Fibroblast of peridontal ligament (primary cell): ENCODE results near the gene HMCN2.
"Not testable (repeated sequence)": the region's sequence is repeated elsewhere in the genome, so short reads cannot be mapped to it uniquely, and the experiment has no call there.

Experiments used
- DNase-seq: peaks from one replicate; pipeline ENCODE4 v3.0.0-alpha.2; 2010; ENCODE audit errors: extremely low read depth

The HMCN2 gene

GRCh38 chr9:130237763-130238524 is 27.6 kb upstream of the HMCN2 start:
- no peak for DNase-seq

- DNase-seq, result no peak
These were observed 26.2 kb upstream of the HMCN2 start for GRCh38 chr9:130239363-130239695.

GRCh38 chr9:130239741-130240241 is 25.8 kb upstream of the HMCN2 start:
- DNase-seq, result peak; percentile 16

GRCh38 chr9:130240410-130241197 is 25.0 kb upstream of the HMCN2 start:
- peak; percentile 62 for DNase-seq

GRCh38 chr9:130241198-130241535 is 24.4 kb upstream of the HMCN2 start:
- no peak for DNase-seq

- no peak for DNase-seq
These were observed 23.1 kb upstream of the HMCN2 start for GRCh38 chr9:130242270-130243014.

GRCh38 chr9:130243015-130243881 is 22.3 kb upstream of the HMCN2 start:
- peak; percentile 42 for DNase-seq

GRCh38 chr9:130243882-130244170 is 21.7 kb upstream of the HMCN2 start:
- no peak for DNase-seq

- no peak for DNase-seq
These were observed 20.9 kb upstream of the HMCN2 start for GRCh38 chr9:130244548-130245165.

- no peak for DNase-seq
These were observed 20.1 kb upstream of the HMCN2 start for GRCh38 chr9:130245474-130245873.

GRCh38 chr9:130246126-130246525 is 19.4 kb upstream of the HMCN2 start:
- no peak for DNase-seq

GRCh38 chr9:130254747-130255630 is 10.6 kb upstream of the HMCN2 start:
- no peak for DNase-seq

GRCh38 chr9:130255631-130256134 is 9.9 kb upstream of the HMCN2 start:
- no peak for DNase-seq

- no peak for DNase-seq
These were observed 8.9 kb upstream of the HMCN2 start for GRCh38 chr9:130256644-130257043.

- DNase-seq, result not testable (repeated sequence)
These were observed 7.4 kb upstream of the HMCN2 start for GRCh38 chr9:130258137-130258536.

GRCh38 chr9:130259044-130259443 is 6.5 kb upstream of the HMCN2 start:
- no peak for DNase-seq

GRCh38 chr9:130260816-130261765 is 4.5 kb upstream of the HMCN2 start:
- DNase-seq, result no peak

- no peak for DNase-seq
These were observed 3.4 kb upstream of the HMCN2 start for GRCh38 chr9:130262061-130262745.
